HepG2 (cell line): ENCODE data around the gene ZNF264. TPM values are rescaled to one million over a fixed set of nuclear protein-coding genes. Genes with fewer than 3 reads are reported as not detected.
A peak's percentile ranks its signal among the peaks of the same experiment; 100 is the strongest.

Experiments
- AFF4 ChIP-seq: sonication (generic); formaldehyde crosslinking; IDR thresholded peaks from 2 replicates; pipeline ENCODE4 v1.4.0; 2020; ENCODE audit warnings: missing genetic modification reagents
- CHD4 ChIP-seq: fragments of 200-600 bp; sonication (generic); IDR thresholded peaks from 2 replicates; pipeline ENCODE4 v1.7.0; 2017; ENCODE audit warnings: mild to moderate bottlenecking, low read length, borderline replicate concordance
- DMTF1 ChIP-seq: sonication (generic); formaldehyde crosslinking; IDR thresholded peaks from 2 replicates; pipeline ENCODE4 v1.4.0; 2020; ENCODE audit warnings: mild to moderate bottlenecking, missing genetic modification reagents
- GPBP1L1 ChIP-seq: sonication (generic); formaldehyde crosslinking; IDR thresholded peaks from 2 replicates; pipeline ENCODE4 v1.5.0; 2020; ENCODE audit warnings: mild to moderate bottlenecking, missing genetic modification reagents
- GTF3A ChIP-seq: sonication (generic); formaldehyde crosslinking; conservative IDR thresholded peaks from 2 replicates; pipeline ENCODE4 v1.4.0; 2020; ENCODE audit warnings: mild to moderate bottlenecking, missing genetic modification reagents
- HMG20B ChIP-seq: conservative IDR thresholded peaks from 2 replicates; pipeline ENCODE4 v1.6.1; 2016; ENCODE audit warnings: missing genetic modification reagents, missing compliant biosample characterization
- HNRNPK ChIP-seq: fragments of 200-400 bp; formaldehyde crosslinking; IDR thresholded peaks from 2 replicates; pipeline ENCODE4 v1.6.1; 2018; ENCODE audit warnings: low read length, low read depth, moderate library complexity, mild to moderate bottlenecking; ENCODE audit not compliant: poor library complexity, severe bottlenecking
- HNRNPLL ChIP-seq: fragments of 200-400 bp; formaldehyde crosslinking; IDR thresholded peaks from 2 replicates; pipeline ENCODE4 v1.6.1; 2017; ENCODE audit warnings: mild to moderate bottlenecking, low read depth, low read length; ENCODE audit not compliant: poor library complexity, severe bottlenecking
- PBX2 ChIP-seq: IDR thresholded peaks from 2 replicates; pipeline ENCODE4 v1.6.1; 2016; ENCODE audit warnings: control low read depth
- RNF219 ChIP-seq: sonication (generic); formaldehyde crosslinking; IDR thresholded peaks from 2 replicates; pipeline ENCODE4 v1.5.0; 2020; ENCODE audit warnings: mild to moderate bottlenecking, missing genetic modification reagents
- TAF1 ChIP-seq: sonication (generic); formaldehyde crosslinking; IDR thresholded peaks from 2 replicates; pipeline ENCODE4 v1.4.0; 2020; ENCODE audit warnings: missing genetic modification reagents
- XRCC5 ChIP-seq: fragments of 200-400 bp; formaldehyde crosslinking; optimal IDR thresholded peaks from 2 replicates; pipeline ENCODE3; 2017; ENCODE audit warnings: mild to moderate bottlenecking, low read length
- ZNF224 ChIP-seq: sonication (generic); formaldehyde crosslinking; IDR thresholded peaks from 2 replicates; pipeline ENCODE4 v1.5.0; 2020; ENCODE audit warnings: mild to moderate bottlenecking, missing genetic modification reagents
- ZNF263 ChIP-seq: sonication (generic); formaldehyde crosslinking; IDR thresholded peaks from 2 replicates; pipeline ENCODE4 v1.4.0; 2020; ENCODE audit warnings: missing genetic modification reagents
- ZNF75D ChIP-seq: sonication (generic); formaldehyde crosslinking; IDR thresholded peaks from 2 replicates; pipeline ENCODE4 v1.8.1; 2023; ENCODE audit warnings: missing genetic modification reagents, mild to moderate bottlenecking, borderline replicate concordance
- ZNF782 ChIP-seq: sonication (generic); formaldehyde crosslinking; IDR thresholded peaks from 2 replicates; pipeline ENCODE4 v1.4.0; 2020; ENCODE audit warnings: missing genetic modification reagents, mild to moderate bottlenecking, borderline replicate concordance
- polyA plus RNA-seq, 8 experiments: library from polyadenylated mRNA; depleted of rRNA in 3 of 8; stranded (reverse) in 7 of 8; unstranded in 1 of 8; fragments of >200 nt; fragmentation: Illumina TruSeq in 4 of 8; extraction: Trizol in 4 of 8; gene quantifications; 2 replicates each; pipeline versions ENCODE4 v1.2.1 to v1.2.3, GENCODE V29; 2011 to 2016; ENCODE audit warnings: low read depth in 4 of 8, missing spikeins in 1 of 8, mixed read lengths in 1 of 8; ENCODE audit not compliant: insufficient read depth in 1 of 8
- total RNA-seq, 5 experiments: library from RNA; depleted of rRNA; stranded (reverse); fragments of >200 nt; fragmentation: Illumina TruSeq; extraction: Trizol; gene quantifications; 2 replicates each; pipeline ENCODE4 v1.2.3, GENCODE V29; 2016; ENCODE audit warnings: low read depth in 1 of 5

The ZNF264 gene
- total and polyA plus RNA-seq, 2 of the 13 experiments (the other 11 are each of a cell fraction or from before 2014, with no cell fraction given): 3.5 to 17.6 TPM

- TF ChIP-seq HNRNPLL: no peak
- TF ChIP-seq ZNF263 (CRISPR knock-in tag): no peak
- TF ChIP-seq ZNF75D: no peak
- no peak for TF ChIP-seq CHD4
- no peak for TF ChIP-seq DMTF1 (CRISPR knock-in tag)
- no peak for TF ChIP-seq AFF4 (CRISPR knock-in tag)
- no peak for TF ChIP-seq ZNF782 (CRISPR knock-in tag)
- no peak for TF ChIP-seq ZNF224 (CRISPR knock-in tag)
- no peak for TF ChIP-seq GTF3A (CRISPR knock-in tag)
- no peak for TF ChIP-seq GPBP1L1 (CRISPR knock-in tag)
- no peak for TF ChIP-seq HMG20B (CRISPR knock-in tag)
- TF ChIP-seq TAF1 (CRISPR knock-in tag): no peak
- peak; percentile 27 for TF ChIP-seq XRCC5
- TF ChIP-seq PBX2 (CRISPR knock-in tag): no peak
- TF ChIP-seq HNRNPK: no peak
- TF ChIP-seq RNF219 (CRISPR knock-in tag): no peak
Measured at GRCh38 chr19:57245959-57246358, 54.7 kb downstream of the ZNF264 start (continued).
